ENCODE results near the gene GAD2.

DNA sequence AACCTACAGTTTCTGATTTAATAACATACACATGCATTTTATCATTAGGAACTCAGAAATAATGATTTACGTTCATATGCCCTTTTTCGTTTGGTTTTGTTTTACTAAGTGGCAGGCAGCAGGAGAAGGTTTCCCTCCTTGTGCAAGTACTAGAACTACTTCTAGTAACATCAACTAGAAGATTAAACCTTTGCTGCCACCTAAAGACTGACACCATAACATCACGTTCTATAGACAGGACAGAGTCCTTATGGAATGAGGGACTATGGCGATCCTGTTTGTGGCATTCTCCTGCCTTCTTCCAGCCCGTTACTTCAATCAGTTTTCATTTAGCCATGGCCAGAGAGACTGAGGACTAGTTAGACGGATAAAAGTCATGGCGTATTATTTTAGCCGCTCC is 53.2 kb downstream of the GAD2 start:
- TF ChIP-seq, protein P1, sequence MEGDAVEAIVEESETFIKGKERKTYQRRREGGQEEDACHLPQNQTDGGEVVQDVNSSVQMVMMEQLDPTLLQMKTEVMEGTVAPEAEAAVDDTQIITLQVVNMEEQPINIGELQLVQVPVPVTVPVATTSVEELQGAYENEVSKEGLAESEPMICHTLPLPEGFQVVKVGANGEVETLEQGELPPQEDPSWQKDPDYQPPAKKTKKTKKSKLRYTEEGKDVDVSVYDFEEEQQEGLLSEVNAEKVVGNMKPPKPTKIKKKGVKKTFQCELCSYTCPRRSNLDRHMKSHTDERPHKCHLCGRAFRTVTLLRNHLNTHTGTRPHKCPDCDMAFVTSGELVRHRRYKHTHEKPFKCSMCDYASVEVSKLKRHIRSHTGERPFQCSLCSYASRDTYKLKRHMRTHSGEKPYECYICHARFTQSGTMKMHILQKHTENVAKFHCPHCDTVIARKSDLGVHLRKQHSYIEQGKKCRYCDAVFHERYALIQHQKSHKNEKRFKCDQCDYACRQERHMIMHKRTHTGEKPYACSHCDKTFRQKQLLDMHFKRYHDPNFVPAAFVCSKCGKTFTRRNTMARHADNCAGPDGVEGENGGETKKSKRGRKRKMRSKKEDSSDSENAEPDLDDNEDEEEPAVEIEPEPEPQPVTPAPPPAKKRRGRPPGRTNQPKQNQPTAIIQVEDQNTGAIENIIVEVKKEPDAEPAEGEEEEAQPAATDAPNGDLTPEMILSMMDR (conservative IDR thresholded peaks at IDR 0.05; ENCODE audit: low read length) = peak; percentile 80
- no peak for TF ChIP-seq EZH2phosphoT487 (IDR thresholded peaks at IDR 0.05; ENCODE audit: borderline replicate concordance, low read depth, low read length)

All from OCI-LY7 (cell line).